Prostate gland (tissue), 2 donors: ENCODE data around the gene ZNF711. TPM values are rescaled to one million over a fixed set of nuclear protein-coding genes. Genes with fewer than 3 reads are reported as not detected.
"Not testable (repeated sequence)": the region's sequence is repeated elsewhere in the genome, so short reads cannot be mapped to it uniquely, and the experiment has no call there.

Experiments used
- DNase-seq: peaks from one replicate; pipeline ENCODE4 v3.0.0-alpha.2; 2019; ENCODE audit warnings: low spot score
- H3K27ac ChIP-seq, 2 donors: fragments of 200-600 bp; sonication (generic); 2 replicates each; pipeline ENCODE4 v1.5.1; 2017 to 2019
- H3K27me3 ChIP-seq: fragments of 200-600 bp; sonication (generic); replicated peaks from 2 replicates; pipeline ENCODE4 v1.5.1; 2019; ENCODE audit not compliant: insufficient read depth
- H3K36me3 ChIP-seq, 2 donors: fragments of 200-600 bp; sonication (generic); 1 replicate in 1 of 2; 2 replicates in 1 of 2; pipeline versions ENCODE4 v1.5.1 to v1.8.1; 2017 to 2019
- H3K4me1 ChIP-seq: fragments of 200-600 bp; sonication (generic); replicated peaks from 2 replicates; pipeline ENCODE4 v1.5.1; 2019
- H3K4me3 ChIP-seq, 2 donors: fragments of 200-600 bp; sonication (generic); 2 replicates each; pipeline ENCODE4 v1.5.1; 2017 to 2019
- H3K9me3 ChIP-seq: fragments of 200-600 bp; sonication (generic); 2 replicates; pipeline ENCODE4 v1.5.1; 2017
- POLR2A ChIP-seq: fragments of 450-650 bp; IDR thresholded peaks from one replicate; pipeline ENCODE4 v1.6.1; 2016; ENCODE audit warnings: antibody characterized with exemption, mild to moderate bottlenecking
- POLR2AphosphoS5 ChIP-seq: sonication (generic); formaldehyde crosslinking; IDR thresholded peaks from one replicate; pipeline ENCODE4 v1.6.1; 2017; ENCODE audit warnings: antibody characterized with exemption
- WGBS: methylation state at CpG from one replicate; pipeline ENCODE4 v1.1.5; 2018; 5-methylcytosine and 5-hydroxymethylcytosine counted together
- intact Hi-C: fragments of 100-400 bp; cut with DNase I; formaldehyde crosslinking; loops from one replicate; pipeline ENCODE4 v1.14.2; 2022
- total RNA-seq, 2 donors: library from RNA; depleted of rRNA; stranded (reverse); fragments of >200 nt; gene quantifications; one replicate each; pipeline ENCODE4 v1.1.0, GENCODE V29; 2016
- TF ChIP-seq, protein P1 (sequence below), 4 experiments: fragments of 200-600 bp in 2 of 4; fragments of 450-650 bp in 2 of 4; sonication (generic) in 2 of 4; IDR thresholded peaks; 1 replicate in 3 of 4; 2 replicates in 1 of 4; pipeline ENCODE4 v1.5.1; 2016 to 2019; ENCODE audit warnings: antibody characterized with exemption in 4 of 4, mild to moderate bottlenecking in 2 of 4, moderate library complexity in 2 of 4

Gene ZNF711
- total RNA-seq, 2 donors from 2014 or later = 2.2 to 75.2 TPM

DNA sequence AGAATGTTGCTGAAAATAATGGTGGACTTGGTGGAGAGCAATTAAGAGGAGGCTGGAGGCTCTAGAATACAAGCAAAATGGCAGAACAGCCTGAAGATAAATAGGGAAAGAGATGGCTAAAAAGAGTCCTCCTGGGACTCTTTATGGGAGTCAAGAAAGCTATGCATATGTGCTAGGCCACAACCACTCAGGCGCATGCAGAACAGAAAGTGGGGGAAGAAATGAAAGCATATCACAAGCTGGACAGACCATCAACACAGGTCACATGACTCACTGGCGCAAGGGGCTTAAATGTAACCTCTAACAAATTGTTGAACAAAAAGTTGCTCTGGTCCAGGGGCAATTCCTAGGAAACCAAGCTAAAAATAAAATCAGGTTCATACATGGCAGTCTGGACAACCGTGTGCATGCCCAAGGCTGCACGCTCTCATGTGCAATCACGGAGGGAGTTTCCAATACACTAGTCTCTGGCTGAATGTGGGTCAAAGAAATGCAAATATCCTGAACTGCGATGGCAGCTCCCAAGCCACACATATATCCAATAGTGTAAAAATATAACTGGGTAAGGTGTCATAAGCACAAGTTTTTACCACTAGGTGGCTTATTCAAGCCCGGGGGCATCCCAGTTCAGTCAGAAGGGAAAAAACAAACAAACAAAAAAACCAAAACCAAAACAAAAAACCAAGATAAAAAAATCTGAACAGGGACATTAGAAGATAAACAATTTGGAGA is 45.4 kb downstream of the ZNF711 start:
- Histone ChIP-seq H3K27me3 (no peaks in the 10 kb centered on the region), H3K27ac (no peak overlapping the region), H3K36me3 (no peaks in the 10 kb centered on the region), H3K4me1 (no peaks in the 10 kb centered on the region), H3K9me3 (no peaks in the 10 kb centered on the region), H3K4me3 (no peak overlapping the region)
- TF ChIP-seq, protein P1, sequence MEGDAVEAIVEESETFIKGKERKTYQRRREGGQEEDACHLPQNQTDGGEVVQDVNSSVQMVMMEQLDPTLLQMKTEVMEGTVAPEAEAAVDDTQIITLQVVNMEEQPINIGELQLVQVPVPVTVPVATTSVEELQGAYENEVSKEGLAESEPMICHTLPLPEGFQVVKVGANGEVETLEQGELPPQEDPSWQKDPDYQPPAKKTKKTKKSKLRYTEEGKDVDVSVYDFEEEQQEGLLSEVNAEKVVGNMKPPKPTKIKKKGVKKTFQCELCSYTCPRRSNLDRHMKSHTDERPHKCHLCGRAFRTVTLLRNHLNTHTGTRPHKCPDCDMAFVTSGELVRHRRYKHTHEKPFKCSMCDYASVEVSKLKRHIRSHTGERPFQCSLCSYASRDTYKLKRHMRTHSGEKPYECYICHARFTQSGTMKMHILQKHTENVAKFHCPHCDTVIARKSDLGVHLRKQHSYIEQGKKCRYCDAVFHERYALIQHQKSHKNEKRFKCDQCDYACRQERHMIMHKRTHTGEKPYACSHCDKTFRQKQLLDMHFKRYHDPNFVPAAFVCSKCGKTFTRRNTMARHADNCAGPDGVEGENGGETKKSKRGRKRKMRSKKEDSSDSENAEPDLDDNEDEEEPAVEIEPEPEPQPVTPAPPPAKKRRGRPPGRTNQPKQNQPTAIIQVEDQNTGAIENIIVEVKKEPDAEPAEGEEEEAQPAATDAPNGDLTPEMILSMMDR (IDR thresholded peaks at IDR 0.05) = no peak
- TF ChIP-seq POLR2AphosphoS5 (no peak), POLR2A (no peak)
- DNase-seq = no peak
- intact Hi-C loops = no loop called here
- WGBS = 90% methylated on average over 7 of the region's 7 CpGs

DNA sequence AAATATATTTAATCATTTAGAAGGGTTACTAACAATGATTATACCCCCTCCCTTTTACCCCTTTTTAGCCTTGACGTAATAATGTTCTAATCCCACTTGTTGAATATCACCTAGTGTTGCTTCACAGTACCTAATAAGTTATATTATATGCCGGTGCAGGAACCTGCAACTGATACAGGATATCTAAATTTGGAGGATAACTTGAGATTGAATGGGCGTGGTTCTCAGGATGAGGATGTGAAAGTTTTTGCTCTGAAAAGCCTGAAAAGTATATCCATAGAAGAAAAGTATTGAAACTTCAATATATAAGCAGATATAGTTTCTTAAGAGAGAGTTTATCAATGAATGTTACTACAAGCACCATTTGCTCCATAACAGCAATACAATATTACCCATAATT is 59.8 kb downstream of the ZNF711 start:
- Histone ChIP-seq H3K27ac (no peak overlapping the region), H3K27me3 (no peaks in the 10 kb centered on the region), H3K36me3 (no peaks in the 10 kb centered on the region), H3K9me3 (no peaks in the 10 kb centered on the region), H3K4me1 (no peaks in the 10 kb centered on the region), H3K4me3 (no peak overlapping the region)
- intact Hi-C loops = no loop called here
- TF ChIP-seq POLR2A (no peak), POLR2AphosphoS5 (no peak)
- TF ChIP-seq, protein P1 (IDR thresholded peaks at IDR 0.05) = no peak
- DNase-seq = no peak
- 95% methylated on average over 3 of the region's 3 CpGs for WGBS

DNA sequence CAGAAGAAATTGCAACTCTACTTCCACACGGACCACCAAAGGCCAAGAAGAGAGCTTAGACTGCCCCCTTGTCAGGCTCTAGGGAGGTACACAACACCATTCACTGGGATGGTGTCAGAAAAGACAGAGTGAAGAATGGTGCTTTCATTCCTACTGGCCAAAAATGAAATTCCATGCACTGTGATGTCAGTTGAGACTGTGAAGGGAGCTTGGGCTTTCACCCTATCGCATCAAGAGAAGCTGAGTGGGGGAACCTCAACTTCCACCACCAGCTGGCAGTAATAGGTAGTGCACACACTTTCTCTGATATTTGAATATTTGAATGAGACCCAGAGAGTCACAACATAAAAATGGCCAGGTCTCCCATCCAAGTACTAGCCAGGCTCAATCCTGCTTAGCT is 65.9 kb downstream of the ZNF711 start:
- Histone ChIP-seq H3K36me3 (no peaks in the 10 kb centered on the region), H3K27ac (no peak overlapping the region), H3K4me1 (no peaks in the 10 kb centered on the region), H3K4me3 (no peak overlapping the region), H3K27me3 (no peaks in the 10 kb centered on the region), H3K9me3 (no peaks in the 10 kb centered on the region)
- intact Hi-C loops = no loop called here
- TF ChIP-seq, protein P1 (IDR thresholded peaks at IDR 0.05) = no peak
- no peak for TF ChIP-seq POLR2A
- TF ChIP-seq POLR2AphosphoS5 = no peak
- no peak for DNase-seq
- WGBS = 100% methylated on average over 2 of the region's 2 CpGs

DNA sequence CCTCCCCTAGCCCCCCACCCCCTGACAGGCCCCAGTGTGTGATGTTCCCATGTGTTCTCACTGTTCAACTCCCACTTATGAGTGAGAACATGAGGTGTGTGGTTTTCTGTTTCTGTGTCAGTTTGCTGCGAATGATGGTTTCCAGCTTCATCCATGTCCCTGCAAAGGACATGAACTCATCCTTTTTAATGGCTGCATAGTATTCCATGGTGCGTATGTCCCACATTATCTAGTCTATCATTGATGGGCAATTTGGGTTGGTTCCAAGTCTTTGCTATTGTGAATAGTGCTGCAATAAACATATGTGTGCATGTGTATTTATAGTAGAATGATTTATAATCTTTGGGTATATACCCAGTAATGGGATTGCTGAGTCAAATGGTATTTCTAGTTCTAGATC is 67.6 kb downstream of the ZNF711 start:
- 100% methylated on average over 2 of the region's 2 CpGs for WGBS
- not testable (repeated sequence) for H3K27ac ChIP-seq

More for the DNA sequence above, 67.6 kb downstream of the ZNF711 start:
- H3K4me1 ChIP-seq, intact Hi-C loops, H3K4me3 ChIP-seq, H3K9me3 ChIP-seq, H3K36me3 ChIP-seq, H3K27me3 ChIP-seq, DNase-seq: not testable (repeated sequence)

Other genes starting within 250 kb of the ZNF711 start
- 10 to 100 TPM in 1 of 2 donors, 1 to 10 TPM in 1; 9.9 to 10.8 TPM for gene APOOL, start 240.1 kb upstream of the ZNF711 start, total RNA-seq
- under 1 TPM in 1 of 2 donors, not detected in 1; 0.80 TPM for gene SATL1, start 212 bp upstream of the ZNF711 start, total RNA-seq
- 1 to 10 TPM; 3.6 to 4.6 TPM for gene POF1B, start 135.7 kb downstream of the ZNF711 start, total RNA-seq